AML-193 (cell line): Measurements from ENCODE around the gene CBLN3.
"Not testable (repeated sequence)": the region's sequence is repeated elsewhere in the genome, so short reads cannot be mapped to it uniquely, and the experiment has no call there.

Source experiments
- DNase-seq, 2 experiments: peaks; one replicate each; lab custom pipeline; 2025; lab: John Stamatoyannopoulos, UW

Gene CBLN3

DNA sequence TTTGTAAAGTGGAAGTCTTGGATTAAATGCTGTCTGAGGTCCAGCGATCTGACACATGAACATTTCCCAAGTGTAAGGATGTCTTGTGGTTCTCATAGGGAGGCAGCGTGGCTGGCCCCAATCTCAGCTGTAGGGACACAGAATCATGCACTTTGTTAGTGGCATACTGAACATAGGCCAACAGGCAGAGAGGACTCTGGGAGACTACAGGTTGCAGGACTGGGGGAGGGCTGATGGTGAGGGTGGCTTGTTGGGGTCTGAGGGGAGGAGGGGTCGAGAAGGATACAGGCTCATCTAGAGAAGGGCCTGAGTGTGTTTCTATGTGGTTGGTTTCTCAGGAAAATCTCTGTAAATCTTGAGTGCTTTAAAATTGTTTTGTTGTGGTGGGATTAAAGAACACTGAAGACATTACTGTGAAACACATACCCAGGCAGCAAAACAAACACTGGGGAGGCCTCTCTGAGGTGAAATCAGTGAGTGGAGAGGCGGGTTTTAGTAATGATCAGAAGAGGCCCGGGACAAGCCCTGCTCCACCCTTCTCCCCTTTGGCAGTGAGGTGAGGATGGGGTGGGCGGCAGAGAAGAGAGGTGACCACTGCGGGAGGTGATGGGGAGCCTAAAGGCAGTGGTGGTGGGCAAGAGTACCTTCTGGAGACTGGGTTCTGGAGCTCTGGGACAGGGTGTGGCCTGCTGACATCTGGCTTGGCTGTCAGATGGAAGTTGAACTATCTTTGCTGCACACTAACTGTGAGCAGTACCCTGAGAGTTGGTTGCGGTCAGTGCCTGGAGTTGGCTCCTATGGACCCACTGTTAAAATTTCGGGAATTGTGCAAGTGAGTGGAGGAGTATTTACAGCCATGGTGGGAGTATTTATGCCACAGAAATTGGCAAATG is 27.4 kb downstream of the CBLN3 start:
- no peak for DNase-seq

DNA sequence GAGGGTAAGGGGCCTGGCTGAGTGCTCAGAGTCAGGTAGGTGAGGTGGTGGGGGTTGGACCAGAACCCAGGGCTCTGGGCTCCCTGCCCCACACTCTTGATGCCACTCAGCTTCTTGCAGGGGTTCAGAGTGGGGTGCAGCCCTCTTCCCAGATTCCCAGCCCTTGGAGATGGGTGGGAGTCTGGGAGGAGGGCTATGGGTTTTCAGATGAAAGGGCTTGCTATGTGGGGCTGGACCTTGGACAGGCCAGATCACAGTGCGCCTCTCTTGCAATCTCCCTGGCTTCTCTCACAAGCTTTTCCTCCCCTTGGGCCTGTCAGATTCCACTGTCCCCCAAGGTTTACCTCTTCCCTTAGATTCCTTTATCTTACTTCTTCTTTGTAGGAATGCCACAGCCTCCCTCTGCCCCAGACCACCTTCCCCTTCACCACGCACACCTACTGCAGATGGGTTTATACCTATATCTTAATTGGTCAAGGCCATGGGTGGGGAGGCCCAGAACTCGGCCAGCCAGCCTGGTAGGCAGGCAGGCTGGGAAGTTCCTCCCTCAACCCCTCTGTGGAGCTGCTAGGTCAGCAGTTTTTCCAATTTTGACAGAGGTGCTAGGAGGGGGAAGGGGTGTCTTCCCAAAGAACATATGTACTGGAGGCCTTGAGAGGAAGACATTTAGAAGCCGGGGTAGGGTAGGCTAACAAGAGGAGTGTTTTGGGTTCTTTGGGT is 29.3 kb downstream of the CBLN3 start:
- no peak for DNase-seq

GRCh38 chr14:24399447-24399822 is 30.0 kb downstream of the CBLN3 start:
- no peak for DNase-seq

DNA sequence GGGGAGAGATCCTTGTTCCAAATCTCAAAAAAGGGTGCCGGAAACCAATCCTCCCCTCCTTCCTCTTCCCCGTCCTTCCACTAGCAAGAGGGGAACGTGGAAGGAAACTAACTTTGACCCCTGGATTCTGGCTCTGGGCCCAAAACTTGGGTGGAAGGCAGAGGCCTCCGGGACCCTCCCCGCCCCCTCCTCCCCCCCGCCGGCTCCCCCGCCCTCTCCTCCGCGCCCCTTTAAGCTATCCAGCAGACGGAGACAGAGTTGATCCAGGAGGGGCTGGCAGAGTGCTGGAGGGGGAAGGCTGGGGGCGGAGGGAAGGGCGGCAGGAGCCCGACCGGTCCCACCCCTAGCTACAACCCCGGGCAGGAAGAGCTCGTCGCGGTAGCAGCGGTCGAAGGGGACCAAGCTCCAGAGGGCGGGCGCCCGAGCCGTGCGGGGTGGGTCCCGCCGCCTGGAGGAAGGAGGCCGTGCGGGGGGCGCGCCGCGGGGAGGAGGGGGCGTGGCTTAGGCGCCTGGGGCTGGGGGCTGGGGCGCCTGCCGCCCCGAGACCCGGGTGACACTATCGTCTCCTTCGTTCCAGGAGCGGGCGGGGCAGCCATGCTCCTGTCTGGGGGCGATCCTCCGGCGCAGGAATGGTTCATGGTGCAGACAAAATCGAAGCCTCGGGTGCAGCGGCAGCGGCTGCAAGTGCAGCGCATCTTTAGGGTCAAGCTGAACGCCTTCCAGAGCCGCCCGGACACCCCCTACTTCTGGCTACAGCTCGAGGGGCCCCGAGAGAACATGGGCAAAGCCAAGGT is 30.6 kb downstream of the CBLN3 start, which contains the start of gene NYNRIN:
NYNRIN (plus strand) TSS at position 351 of the 794 bp plus-strand sequence; CDS start at position 595, 244 bp downstream.
- DNase-seq, result no peak

DNA sequence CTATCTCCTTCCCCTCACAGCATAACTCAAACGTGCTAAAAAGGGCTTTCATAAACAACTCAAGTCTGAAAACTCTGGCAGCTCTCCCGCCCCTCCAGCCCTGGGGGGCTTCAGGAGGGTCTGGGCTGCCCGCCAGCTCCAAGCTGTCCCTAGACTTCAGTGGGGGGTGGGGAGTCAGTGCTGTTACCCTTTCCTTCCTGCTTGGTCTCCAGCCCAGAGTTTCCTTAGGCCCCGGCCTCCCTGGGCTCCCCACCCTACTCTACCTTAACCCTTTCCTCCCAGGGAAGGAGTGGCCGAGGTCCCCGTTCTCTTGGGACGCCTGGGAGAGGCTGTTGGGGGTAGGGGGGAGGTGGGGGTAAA is 31.2 kb downstream of the CBLN3 start:
- DNase-seq, result no peak

DNA sequence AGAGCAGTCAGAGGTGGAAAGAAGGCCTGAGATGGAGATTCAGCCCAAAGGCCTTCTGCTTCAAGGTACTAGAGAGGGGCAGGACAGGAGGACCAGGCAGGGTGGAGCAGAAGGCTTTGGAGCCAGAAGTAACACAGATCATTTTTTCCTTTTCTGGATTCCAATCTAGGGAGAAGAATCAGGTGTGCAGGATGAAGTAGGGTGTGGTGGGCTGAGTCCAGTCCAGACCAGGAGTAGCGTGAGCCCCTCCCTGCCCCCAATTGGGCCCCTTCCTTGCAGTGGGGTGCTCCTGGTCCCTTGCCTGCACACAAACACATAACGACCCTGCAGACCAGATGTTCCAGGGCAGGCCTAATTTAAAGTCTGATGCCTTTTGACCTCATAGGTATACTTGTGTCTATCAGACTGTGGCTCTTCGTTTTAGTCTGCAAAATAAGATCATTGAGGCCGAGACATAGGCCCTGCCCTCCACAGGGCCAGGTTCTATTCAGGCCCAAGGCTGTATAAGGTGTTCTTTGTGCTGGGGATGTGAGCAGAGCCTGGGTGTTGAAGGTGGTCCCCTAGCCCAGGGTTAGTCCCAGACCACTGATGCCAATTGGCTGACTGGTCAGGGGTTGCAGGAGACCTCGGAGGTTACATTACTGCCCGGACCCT is 31.7 kb downstream of the CBLN3 start:
- DNase-seq, result no peak

GRCh38 chr14:24395609-24396582 is 33.6 kb downstream of the CBLN3 start:
- DNase-seq, result peak; percentile 71 to 85

DNA sequence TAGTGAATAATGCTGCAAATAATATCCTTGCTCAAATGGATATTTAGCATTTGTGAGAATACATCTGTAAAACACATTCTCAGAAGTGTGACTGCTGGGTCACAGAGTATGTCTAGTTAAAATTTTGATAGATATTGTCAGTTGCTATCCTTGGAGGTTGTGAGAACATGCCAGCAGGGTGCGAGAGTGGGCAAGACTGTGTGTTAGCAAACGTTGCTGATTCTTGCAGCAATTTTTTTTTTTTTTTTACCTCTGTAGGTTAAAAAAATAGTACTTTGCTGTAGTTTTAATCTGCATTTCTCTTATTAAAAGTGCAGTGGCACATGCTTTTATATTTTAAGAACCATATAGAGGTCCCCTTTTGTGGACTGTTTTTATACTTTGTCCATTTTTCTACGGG is 35.2 kb downstream of the CBLN3 start:
- DNase-seq, result peak in 1 of 2 experiments; percentile 12

GRCh38 chr14:24392325-24393091 is 37.0 kb downstream of the CBLN3 start:
- no peak for DNase-seq

- no peak for DNase-seq
Observed at GRCh38 chr14:24390701-24391468, 38.6 kb downstream of the CBLN3 start.

- no peak for DNase-seq
Observed at GRCh38 chr14:24389226-24389848, 40.1 kb downstream of the CBLN3 start.

DNA sequence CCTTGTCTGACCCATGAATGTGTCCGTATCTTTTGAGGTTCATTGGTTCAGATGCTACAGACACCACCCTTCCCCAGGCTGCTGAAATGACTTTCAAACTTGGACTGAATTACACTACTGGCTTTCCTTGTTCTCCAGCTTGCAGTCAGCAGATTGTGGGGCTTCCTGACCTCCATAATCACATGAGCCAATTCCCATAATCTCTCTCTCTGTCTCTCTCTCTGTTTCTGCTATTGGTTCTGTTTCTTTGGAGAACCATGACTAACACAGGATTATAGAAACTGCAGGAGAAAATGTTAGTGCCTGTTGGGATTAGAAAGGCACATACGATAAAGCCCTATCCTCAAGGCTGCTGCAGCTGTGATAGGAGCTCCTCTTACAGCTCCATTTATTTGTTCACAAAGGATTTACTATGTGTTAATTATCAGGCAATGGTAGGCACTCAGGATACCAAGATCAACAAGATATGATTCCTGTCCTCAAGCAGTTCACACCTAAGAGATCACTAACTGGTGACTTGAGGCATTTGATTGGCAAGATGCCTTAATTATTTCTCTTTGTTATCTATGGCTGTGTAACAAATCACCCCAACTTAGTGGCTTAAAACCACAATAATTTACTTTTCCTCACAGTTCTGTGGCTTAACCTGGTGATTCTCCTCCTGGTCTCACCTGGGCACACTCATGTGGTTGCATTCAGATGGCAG is 40.8 kb downstream of the CBLN3 start:
- no peak for DNase-seq

- DNase-seq, result not testable (repeated sequence)
Observed at GRCh38 chr14:24387579-24387978, 41.9 kb downstream of the CBLN3 start.

GRCh38 chr14:24387009-24387345 is 42.5 kb downstream of the CBLN3 start:
- no peak for DNase-seq

- DNase-seq, result no peak
Observed at GRCh38 chr14:24385524-24385923, 43.9 kb downstream of the CBLN3 start.

DNA sequence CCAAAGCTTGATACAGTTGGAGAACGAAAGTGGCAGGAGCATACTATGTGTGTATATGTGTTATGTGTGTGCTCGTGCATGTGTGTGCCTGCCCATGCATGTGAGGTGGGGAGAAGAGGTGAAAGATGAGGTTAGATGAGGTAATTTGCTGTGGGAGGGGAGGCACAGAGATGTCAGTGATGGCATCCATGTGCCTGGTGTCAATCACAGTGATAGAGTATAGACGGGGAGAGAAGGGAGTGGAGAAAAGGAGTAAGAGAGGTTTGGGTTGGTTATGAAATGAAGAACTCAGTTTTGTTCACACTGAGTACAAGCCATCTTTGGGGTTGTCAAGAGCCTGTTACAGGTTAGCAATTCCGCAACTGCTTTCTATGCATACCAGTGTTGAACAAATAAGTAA is 45.3 kb downstream of the CBLN3 start:
- no peak for DNase-seq

DNA sequence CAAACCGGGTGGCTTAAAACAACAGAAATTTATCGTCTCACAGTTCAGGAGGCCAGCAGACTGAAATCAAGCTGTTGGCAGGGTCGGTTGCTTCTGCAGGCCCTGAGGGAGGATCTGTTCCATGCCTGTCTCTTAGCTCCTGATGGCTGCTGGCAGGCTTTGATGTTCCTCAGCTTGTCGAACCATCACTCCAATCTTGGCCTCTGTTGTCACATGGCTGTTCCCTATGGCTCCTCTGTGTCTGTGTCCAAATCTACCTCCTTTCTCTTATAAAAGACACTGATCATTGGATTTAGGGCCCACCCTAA is 47.5 kb downstream of the CBLN3 start:
- no peak for DNase-seq

DNA sequence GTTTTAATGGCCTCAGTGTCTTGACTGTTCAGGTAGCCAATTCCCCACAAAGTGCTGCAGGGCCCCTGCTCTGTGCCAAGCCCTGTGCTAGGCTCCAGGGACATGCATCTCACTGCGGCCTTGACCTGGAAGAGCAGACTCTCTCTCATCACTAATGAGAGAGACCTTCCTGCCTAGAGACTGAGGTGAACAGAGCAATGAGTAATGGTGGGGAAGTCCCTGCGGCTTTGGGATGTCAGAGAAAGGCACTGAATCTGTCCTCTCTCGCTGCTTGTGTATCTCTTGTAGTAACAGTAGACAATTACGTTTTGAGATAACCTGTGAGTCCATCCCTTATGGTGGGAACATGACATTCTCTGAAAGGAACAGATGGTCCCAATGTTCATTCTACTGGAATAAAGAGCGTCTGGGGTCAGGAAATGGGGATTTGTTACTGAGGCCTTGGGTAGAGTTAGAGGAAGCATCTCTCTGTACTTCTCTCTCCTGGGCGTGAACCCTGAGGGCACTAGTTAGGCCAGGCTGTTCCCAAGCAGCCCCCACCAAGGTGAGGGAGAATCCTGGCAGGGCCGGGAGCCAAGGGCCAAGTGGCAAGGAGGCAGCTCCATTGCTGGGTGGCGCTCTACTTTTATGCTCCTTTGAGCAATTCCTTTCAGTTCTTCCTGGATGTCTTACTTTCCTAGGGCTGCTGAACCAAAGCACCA is 48.0 kb downstream of the CBLN3 start:
- DNase-seq, result no peak
